VCaP (cell line): ENCODE results near the gene GTF2B.
"Not testable (repeated sequence)": the region's sequence is repeated elsewhere in the genome, so short reads cannot be mapped to it uniquely, and the experiment has no call there.

Experiments
- H3K27ac ChIP-seq: fragments of 450-650 bp; 2 replicates; pipeline ENCODE4 v1.5.1; 2017
- TF ChIP-seq, protein P1 (sequence below): fragments of 450-650 bp; conservative IDR thresholded peaks from 2 replicates; pipeline ENCODE4 v1.5.1; 2017; ENCODE audit warnings: mild to moderate bottlenecking, moderate library complexity

Gene GTF2B

DNA sequence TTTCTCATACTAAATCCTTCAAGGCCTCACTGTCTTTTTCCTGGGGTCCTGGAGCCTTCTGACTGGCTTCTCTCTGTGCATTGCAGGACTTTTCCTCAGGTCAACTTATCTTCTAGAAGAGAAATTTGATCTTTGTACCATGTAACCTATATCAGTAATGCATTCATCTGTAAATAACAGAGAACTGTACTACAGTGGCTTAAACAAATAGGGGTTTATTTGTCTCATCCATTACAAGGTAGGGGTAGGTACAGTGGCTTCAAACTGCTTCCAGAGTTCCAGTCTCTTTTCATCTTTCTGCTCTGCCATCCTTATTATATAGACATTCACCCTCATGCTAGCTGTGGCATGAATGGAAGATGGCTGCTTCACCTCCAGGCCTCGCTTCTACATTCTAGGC, 29.5 kb upstream of the GTF2B start:
- TF ChIP-seq, protein P1, sequence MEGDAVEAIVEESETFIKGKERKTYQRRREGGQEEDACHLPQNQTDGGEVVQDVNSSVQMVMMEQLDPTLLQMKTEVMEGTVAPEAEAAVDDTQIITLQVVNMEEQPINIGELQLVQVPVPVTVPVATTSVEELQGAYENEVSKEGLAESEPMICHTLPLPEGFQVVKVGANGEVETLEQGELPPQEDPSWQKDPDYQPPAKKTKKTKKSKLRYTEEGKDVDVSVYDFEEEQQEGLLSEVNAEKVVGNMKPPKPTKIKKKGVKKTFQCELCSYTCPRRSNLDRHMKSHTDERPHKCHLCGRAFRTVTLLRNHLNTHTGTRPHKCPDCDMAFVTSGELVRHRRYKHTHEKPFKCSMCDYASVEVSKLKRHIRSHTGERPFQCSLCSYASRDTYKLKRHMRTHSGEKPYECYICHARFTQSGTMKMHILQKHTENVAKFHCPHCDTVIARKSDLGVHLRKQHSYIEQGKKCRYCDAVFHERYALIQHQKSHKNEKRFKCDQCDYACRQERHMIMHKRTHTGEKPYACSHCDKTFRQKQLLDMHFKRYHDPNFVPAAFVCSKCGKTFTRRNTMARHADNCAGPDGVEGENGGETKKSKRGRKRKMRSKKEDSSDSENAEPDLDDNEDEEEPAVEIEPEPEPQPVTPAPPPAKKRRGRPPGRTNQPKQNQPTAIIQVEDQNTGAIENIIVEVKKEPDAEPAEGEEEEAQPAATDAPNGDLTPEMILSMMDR: no peak

DNA sequence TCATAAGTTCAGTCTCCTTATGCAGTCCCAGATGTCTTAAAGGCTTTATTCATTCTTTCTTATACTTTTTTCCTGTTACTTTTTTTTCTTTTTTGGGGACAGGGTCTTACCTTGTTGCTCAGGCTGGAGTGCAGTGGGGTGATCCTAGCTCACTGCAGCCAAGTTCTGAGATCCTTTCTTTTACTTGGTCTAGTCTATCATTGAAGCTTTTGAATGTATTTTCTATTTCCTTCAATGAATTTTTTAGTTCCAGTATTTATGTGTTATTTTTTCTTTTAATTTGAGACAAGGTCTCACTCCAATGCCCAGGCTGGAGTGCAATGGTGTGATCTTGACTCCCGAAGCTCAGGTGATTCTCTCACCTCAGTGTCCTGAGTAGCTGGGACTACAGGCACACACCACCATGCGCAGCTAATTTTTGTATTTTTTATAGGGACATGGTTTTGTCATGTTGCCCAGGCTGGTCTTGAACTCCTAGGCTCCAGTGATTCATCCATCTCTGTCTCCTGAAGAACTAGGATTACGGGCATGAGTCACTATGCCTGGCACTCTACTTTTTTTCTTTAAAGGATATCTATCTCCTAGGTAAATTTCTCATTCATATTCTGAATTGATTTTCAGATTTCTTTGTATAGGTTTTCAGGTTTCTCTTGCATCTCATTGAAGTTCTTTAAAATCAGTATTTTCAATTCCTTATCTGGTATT, 26.1 kb upstream of the GTF2B start:
- H3K27ac ChIP-seq: no peak overlapping the region
- TF ChIP-seq, protein P1: no peak

More for the DNA sequence above, 29.5 kb upstream of the GTF2B start:
- no peak overlapping the region for H3K27ac ChIP-seq

DNA sequence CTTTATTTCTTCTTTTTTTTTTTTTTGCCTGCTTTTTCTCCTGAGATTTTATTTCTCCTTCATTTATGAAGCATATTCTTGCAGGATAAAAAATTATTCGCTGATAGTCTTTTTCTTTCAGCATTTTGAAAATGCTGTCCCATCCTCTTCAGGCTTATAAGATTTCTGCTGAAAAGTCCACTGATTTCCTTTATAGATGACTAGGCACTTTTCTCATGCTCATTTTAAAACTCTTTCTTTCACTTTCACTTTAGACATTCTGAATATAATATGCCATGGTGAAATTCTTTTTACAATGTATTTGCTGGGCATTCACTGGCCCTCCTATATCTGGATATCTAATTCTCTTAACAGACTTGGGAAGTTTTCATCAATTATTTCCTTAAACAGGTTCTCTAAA, 25.5 kb upstream of the GTF2B start:
- TF ChIP-seq, protein P1: no peak
- H3K27ac ChIP-seq: no peak overlapping the region

DNA sequence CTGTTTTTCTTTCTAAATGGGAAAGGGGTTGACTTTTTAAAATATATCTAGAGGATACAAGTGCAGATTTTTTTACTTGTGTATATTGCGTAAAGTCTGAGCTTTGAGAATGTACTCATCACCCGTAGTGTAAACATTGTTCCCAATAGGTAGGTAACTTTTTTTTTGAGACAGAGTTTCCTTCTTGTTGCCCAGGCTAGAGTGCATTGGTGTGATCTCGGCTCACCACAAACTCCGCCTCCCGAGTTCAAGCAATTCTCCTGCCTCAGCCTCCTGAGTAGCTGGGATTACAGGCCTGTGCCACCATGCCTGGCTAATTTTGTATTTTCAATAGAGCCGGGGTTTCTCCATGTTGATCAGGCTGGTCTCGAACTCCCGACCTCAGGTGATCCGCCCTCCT, 20.4 kb upstream of the GTF2B start:
- H3K27ac ChIP-seq: not testable (repeated sequence)

DNA sequence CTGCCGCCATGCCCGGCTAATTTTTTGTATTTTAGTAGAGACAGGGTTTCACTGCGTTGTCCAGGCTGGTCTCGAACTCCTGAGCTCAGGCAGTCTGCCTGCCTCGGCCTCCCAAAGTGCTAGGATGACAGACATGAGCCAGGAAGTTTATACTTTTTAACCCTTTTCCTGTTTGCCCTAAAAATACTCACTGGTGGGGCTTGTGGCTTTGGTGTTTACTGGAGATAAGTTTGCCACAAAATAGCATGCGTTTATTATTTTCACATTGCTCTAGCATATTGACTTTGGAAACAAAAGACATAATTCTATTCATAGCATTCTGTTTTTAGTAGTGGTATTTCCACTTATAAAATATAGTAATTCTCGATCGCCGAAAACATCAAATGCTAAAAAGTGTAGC, 19.8 kb upstream of the GTF2B start:
- H3K27ac ChIP-seq: no peak overlapping the region
- TF ChIP-seq, protein P1: no peak

DNA sequence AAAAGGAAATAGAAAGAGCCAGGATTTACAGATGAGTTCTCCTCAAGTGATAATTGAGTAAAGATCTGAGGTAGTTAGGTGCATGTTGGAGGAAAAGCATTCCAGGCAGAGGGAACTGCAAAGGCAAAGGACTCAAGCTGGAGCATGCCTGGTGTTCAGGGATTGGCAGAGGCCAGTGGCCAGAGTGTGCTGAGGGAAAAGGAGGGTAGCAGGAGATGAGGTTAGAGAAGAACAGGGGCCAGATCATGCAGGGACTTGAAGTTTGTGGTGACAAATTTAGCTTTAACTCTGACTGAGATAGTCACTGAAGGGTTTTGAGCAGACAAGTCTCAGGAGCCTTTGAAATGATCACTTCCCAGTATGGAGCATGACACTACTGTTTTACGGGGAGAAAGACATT, 19.0 kb upstream of the GTF2B start:
- TF ChIP-seq, protein P1: no peak

DNA sequence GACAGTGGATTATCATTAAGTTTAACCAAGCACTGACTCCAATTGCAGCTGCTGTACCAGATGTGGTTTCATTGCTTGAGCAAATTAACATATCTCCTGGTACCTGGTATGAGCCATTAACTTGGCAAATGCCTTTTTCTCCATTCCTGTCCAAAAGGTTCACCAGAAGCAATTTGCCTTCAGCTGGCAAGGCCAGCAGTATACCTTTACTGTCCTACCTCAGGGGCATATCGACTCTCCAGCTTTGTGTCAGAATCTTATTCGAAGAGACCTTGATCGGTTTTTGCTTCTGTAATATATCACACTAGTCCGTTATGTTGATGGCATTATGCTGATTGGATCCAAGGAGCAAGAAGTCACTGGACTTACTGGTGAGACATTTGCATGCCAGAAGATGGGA, 9.5 kb upstream of the GTF2B start:
- H3K27ac ChIP-seq: no peak overlapping the region
- TF ChIP-seq, protein P1: no peak

More for the DNA sequence above, 19.0 kb upstream of the GTF2B start:
- H3K27ac ChIP-seq: no peak overlapping the region

DNA sequence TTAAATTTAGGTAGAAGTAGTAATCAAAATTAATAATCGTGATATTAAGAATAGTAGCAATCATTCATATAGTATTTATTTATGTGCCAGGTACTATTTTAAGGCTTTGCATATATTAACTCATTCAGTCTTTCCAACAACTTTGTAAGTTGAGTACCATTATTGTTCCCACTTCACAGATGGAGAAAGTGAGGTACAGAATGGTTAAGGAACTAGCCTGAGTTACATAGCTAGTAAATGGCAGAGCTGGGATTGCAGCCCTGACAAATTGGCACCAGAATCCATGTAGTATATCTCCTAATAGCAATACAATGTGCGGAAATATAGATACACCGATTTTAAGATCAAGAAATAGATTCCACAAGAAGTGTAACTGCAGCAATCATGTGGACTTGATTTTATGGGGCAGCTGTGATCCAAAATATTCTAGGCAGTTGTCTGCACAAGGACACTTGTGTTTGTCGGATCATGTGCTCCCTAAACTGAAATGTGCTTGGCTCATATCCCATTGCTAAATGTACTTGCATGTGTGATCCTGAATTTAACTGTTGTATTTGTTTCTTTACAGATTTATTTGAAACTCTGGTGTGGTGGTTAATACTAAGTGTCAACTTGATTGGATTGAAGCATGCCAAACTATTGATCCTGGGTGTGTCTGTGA, 5.8 kb upstream of the GTF2B start:
- TF ChIP-seq, protein P1: no peak
- no peak overlapping the region for H3K27ac ChIP-seq
